EL (cell line): ENCODE results near the gene MEX3D.
"Not testable (repeated sequence)": the region's sequence is repeated elsewhere in the genome, so short reads cannot be mapped to it uniquely, and the experiment has no call there.

ENCODE experiments used
- DNase-seq: peaks from one replicate; pipeline ENCODE4 v3.0.0-alpha.2; 2016

Gene MEX3D

DNA sequence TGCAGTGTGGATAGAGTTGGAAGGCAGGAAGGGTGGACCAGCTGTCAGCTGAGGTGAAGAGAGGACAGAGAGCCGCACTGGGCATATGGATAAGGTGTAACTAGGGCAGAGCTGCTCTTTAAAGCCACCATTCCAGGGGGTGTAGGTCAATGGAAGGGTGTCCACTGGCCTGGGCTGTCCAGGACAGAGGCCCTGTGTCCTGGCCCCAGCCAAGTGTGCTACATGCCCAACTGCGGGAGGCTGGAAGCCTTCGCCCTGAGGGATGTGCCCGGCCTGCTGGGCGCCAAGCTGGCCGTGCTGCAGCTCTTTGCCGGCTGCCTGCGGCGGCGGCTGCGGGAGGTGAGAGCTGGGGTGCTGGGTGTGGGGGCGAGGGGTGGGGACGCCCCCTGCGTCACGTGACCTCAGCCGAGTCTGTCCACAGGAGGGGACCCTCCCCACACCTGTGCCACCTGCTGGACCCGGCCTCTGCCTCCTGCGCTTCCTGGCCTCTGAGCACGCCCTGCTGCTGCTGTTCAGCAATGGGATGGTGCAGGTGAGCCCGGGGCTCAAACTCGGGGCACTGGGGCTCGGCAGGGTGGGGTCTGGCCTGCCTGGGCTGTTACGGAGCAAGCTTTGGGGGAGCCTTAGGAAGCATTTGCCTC lies 34.5 kb downstream of the MEX3D start:
- DNase-seq: no peak

GRCh38 chr19:1532003-1532402 lies 36.1 kb downstream of the MEX3D start:
- DNase-seq: no peak

DNA sequence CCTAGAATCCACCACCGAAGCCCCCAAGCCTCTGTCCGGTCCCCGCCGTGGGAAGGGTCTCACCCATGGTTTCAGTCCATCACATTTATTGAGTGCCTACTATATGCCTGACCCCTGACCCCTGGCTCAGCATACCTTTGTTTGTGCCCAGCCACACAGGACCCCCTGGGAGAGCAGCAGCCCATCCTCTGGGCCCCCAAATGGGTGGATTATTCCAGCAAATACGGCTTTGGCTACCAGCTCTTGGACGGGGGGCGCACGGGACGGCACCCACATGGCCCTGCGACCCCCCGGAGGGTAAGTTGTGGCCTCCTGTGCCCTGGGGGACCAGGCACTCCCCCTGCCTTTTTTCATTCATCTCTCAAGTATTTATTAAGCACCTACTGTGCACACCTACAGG lies 36.5 kb downstream of the MEX3D start:
- DNase-seq: no peak

DNA sequence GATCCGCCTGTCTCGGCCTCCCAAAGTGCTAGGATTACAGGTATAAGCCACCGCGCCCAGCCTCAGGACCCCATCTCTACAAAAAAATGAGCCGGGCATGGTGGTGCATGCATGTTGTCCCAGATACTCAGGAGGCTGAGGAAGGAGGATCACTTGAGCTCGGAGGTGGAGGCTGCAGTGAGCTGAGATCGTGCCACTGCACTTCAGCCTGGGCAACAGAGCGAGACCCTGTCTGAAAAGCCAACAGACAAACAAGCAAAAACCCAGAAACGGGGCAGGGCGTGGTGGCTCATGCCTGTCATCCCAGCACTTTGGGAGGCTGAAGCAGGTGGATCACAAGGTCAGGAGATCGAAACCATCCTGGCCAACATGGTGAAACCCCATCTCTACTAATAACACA lies 37.3 kb downstream of the MEX3D start:
- DNase-seq: not testable (repeated sequence)

DNA sequence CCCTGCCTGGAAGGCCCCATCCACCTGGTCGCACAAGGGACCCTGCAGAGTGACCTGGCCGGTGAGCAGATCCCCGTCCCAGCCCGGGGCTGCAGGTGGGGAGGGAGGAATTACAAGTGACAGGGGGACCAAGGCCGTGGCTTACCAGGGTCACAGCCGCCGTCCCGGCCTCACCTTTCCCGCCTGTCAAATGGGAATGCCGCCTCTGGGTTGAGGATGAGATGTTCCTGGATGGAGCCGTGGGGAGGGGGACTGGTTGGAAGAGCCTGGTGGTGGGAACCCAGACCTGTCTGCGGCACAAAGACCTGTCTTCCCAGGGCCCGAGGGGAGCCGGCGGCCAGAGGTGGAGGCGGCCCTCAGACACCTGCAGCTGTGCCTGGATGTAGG lies 38.7 kb downstream of the MEX3D start:
- DNase-seq: no peak

DNA sequence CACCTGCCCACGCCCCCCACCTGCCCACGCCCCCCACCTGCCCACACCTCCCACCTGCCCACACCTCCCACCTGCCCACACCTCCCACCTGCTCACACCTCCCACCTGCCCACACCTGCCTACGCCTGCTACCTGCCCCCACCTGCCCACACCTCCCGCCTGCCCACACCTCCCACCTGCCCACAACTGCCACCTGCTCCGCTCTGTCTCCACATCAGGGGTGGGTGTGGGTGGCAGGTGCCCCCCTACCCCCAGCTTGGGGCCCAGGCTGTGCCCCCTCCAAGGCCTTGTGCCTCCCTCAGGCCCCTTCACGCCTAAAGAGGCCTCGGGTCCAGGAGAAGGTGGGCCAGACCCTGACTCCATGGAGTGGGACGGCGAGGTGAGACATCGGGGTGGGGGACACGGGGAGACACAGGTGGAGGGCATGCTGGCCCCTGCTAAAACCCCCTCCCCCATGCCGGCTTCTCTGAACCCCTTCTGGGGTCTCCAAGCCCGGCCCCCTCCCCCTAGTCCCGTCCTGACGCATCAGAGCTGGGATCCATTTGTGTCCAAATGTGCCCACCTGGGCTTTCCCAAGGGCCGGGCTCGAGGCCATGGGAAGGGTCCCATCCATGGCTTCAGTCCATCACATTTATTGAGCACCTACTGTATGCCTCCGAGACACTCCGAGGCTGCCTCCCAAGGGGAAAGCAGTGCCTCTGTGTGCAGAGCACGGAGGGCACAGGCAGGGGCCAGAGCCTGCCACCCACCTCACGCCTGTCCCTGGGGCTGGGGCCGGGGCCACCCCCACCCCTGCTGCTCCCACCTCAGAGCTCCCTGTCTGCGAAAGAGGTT lies 39.3 kb downstream of the MEX3D start:
- no peak for DNase-seq

DNA sequence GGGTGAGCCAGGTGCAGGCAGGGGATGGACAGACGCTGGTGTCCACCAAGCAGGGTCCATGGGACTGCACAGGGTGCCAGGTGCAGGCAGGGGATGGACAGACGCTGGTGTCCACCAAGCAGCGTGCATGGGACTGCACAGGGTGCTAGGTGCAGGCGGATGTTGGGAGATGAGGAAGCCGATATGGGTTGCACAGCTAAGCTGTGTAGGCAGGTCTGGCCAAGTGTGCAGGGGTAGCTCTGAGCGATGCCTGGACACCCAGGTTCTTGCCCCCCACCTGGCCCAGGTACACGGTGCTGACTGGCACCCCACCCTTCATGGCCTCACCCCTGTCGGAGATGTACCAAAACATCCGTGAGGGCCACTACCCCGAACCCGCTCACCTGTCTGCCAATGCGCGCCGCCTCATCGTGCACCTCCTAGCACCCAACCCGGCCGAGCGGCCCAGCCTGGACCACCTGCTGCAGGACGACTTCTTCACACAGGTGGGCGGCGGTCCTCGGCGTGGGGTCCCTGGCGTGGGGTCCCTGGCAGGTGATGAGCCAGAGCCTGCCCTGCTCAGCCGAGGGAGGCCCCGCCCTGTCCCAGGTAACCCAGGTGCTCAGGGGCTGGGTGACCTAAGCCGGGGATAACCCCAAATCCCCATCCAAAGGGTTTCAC lies 40.3 kb downstream of the MEX3D start:
- no peak for DNase-seq

DNA sequence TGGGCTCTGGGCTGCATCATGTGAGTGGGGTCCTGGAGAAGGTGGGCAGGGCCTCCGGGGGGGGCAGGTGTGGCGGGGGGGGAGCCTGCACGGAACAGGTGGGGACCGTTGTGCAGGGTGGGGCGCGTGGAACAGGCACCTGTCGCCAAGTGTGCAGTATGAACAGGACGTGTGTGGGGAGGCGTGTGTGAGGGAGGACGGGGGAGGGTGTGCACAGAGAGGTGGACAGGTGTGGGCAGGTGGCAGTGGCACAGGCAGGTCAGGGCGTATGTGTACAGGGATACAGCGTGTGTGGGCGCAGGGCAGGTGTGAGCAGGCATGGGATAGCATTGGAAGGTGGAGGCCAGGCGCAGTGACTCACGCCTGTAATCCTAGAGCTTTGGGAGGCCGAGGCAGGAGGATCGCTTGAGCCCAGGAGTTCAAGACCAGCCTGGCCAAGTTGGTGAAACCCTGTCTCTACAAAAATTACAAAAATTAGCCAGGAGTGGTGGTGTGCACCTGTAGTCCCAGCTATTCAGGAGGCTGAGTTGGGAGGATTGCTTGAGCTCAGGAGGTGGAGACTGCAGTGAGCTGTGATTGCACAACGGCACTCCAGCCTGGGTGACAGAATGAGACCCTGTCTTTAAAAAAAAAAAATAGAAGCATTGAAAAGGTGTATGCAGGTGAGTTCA lies 41.0 kb downstream of the MEX3D start:
- DNase-seq: no peak

GRCh38 chr19:1526066-1526778 lies 41.9 kb downstream of the MEX3D start:
- no peak for DNase-seq

DNA sequence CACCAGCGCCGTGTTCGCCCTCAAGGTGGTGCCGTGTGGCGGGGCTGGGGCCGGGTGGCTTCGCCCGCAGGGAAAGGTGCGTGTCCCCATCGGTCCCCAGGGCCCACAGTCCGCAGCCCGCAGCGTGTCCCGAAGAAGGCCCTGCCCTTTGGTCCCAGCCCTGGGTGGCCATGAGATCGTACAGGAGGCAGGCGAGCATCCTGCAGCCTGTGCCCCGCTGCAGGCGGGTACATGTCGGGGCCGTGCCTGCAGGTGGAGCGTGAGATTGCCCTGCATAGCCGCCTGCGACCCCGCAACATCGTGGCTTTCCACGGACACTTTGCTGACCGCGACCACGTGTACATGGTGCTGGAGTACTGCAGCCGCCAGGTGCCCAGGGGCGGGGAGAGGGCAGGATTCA lies 42.8 kb downstream of the MEX3D start:
- DNase-seq: no peak

GRCh38 chr19:1524972-1525325 lies 43.2 kb downstream of the MEX3D start:
- DNase-seq: no peak

DNA sequence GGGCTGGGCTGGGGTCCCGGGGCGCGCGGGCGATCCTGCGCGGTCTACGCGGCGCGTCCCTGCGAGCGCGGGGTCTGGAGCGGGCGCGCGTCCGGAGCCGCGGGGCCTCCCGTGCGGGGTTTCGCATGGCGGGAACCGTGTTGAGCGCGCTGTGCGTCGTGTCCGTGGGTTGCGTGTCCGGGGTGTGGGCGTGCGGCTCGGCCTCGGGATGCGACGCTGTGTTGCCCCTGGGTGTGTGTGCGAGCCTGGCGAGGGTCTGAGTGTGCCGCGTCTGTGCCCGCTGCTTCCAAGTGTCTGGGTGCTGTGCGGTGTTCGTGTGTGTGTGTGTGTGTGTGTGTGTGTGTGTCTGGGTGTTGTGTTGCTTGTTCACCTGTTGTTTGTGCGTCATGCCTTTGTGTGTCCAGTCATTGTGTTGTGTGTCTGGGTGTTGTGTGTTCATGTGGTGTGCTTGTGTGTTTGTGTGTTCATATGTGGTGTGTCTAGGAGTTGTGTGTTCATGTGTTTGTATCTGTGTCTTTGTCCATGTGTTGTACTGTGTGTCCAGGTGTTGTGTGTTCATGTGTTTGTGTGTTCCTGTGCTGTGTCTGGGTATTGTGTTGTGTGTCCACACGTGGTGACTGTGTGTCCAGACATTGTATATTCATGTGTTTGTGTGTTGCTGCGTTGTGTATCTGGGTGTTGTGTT lies 43.7 kb downstream of the MEX3D start:
- DNase-seq: no peak

DNA sequence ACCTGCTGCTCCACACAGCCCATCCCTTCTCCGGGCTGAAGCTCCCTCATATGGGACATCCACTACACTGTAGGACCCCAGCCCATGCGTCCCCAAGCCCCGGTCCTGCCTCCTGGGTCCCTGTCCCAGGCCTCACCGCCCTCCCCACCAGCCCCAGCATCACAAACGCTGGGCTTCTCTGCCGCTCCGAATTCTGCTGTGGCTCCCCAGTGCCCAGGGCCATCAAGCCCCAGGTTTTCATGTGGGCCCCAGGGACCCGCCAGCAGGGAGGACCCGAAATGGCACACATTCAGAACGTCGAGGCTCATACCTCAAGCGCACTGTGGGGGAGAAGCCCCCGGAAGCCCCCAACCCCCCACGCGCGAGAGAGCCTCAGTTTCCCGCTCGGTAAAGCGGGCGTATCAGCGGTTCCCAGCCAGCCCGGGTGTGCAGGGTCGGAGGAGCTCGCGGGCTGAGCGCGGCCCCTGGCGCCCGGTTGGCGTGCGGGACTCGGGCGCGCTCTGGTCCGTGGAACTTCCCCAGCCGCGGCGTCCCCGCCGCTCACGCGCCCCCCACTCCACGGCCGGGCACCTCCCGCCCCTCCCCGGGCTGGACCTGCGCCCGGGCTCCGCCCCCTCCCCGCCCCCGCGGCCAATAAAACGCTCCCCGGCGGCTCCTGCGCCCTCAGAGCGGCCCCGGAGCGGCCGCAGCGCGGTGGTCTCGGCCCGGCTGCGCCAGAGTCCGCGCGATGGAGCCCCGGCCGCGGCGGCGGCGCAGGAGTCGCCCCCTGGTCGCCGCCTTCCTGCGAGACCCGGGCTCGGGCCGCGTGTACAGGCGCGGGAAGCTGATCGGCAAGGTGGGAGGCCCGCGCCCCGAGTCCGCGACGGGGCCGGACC lies 44.5 kb downstream of the MEX3D start, which contains the start of gene PLK5:
Gene PLK5, plus strand, starts transcription at position 666 of the 875 bp plus-strand sequence. CDS start 2,920 bp downstream, outside the sequence.
- no peak for DNase-seq

- DNase-seq: no peak
Measured at GRCh38 chr19:1522838-1523237, 45.3 kb downstream of the MEX3D start.

DNA sequence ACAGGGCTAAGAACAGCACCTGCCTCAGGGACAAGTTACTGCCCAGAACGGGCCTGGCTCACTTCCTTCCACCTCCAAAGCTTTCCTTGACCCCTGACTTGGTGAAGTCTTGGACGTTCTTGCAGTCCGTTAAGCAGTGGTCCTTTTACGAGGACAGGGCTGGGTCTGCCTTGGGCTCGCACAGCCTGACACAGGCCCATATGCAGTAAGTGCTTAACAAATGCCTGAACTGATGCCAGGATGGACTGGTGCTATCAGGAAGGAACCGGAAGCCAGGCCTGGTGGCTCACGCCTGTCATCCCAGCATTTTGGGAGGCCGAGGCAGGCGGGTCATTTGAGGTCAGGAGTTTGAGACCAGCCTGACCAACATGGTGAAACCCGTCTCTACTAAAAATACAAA lies 46.1 kb downstream of the MEX3D start:
- DNase-seq: no peak

DNA sequence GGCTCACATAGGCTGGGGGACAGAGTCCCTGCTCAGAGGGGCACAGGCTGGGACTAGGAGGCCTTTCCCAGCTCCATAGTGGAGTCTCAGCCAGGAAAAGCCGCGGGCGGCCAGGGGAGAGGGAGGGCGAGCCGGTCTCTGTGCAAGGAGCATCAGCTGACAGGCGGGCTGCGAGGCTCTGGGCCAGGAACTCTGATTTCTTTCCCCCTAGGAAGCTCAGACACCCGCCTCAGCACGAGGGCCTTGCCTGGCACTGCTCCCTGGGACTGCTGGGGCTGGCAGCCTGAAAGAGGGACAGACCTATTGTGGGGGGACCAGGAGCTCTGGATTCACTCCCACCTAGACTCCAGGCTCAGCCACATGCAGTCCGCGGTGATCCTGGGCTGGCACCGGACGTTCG lies 46.5 kb downstream of the MEX3D start:
- no peak for DNase-seq

GRCh38 chr19:1520203-1520780 lies 47.8 kb downstream of the MEX3D start:
- DNase-seq: no peak

DNA sequence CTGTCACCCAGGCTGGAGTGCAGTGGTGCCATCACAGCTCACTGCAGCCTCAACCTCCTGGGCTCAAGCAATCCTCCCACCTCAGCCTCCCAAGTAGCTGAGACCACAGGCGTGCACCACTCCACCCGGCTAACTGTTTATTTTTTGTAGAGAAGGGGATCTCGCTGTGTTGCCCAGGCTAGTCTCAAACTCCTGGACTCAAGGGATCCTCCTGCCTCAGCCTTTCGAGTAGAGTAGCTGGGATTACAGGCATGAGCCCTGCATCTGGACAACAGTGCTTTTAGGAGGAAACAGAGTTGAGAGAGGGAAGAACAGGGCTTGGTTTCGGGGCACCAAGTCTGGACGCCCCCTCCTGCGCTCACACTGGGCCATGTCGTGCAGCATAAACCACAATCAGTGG lies 48.3 kb downstream of the MEX3D start:
- DNase-seq: not testable (repeated sequence)

- no peak for DNase-seq
Measured at GRCh38 chr19:1518471-1518870, 49.7 kb downstream of the MEX3D start.

DNA sequence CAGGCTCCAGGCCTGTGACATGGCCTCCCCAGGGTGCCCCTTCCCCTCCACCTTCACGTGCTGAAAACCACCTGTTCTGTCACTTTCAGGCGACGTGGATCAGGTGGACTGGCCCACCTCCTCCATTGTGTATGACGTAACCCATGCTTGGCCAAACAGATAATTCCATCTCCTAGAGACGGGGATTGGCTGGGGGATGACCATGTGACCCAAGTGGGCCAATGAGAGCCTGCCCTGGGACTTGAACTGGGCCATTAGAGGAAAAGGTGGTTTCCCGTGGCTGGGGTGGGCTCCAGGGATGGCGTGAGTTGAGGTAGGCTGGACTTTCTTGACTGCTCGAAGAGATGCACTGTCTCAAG lies 51.8 kb downstream of the MEX3D start:
- DNase-seq: no peak
